Measurements from ENCODE around the gene PRDM15.

DNA sequence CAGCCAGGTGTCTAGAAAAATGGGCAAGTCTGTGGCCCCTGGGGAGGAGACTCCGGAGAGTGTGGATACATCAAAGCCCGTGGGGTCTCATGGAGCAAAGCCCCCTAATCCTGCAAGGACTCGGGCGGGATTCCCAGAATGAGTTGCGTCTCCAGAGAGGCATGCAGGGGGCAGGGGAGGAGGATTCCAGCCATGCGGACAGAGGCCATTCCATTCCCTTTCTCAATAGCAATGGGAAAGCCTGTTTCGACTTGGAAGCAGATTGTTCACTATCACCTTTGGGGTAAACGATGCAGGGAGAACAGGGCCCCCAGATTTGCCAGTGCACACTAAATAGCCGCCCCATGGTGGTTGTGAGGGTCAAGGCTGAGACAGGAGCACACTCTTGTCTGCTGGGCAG is 15.4 kb upstream of the PRDM15 start:
- TF ChIP-seq CTCF (conservative IDR thresholded peaks at IDR 0.05; ENCODE audit: low read depth in 2 of 2) (no peak), EZH2 (IDR thresholded peaks at IDR 0.05; ENCODE audit: low read depth, unreplicated experiment) (no peak), EZH2phosphoT487 (IDR thresholded peaks at IDR 0.05; ENCODE audit: unreplicated experiment) (no peak), NANOG (IDR thresholded peaks at IDR 0.05; ENCODE audit: borderline replicate concordance) (no peak), POLR2AphosphoS5 (IDR thresholded peaks at IDR 0.05; ENCODE audit: low read depth) (no peak), JUNB (IDR thresholded peaks at IDR 0.05; ENCODE audit: unreplicated experiment) (no peak), ZNF331 (CRISPR knock-in tag; IDR thresholded peaks at IDR 0.05; ENCODE audit: low read depth) (no peak), ZNF114 (CRISPR knock-in tag; IDR thresholded peaks at IDR 0.05) (no peak), STAT1 (IDR thresholded peaks at IDR 0.05; ENCODE audit: unreplicated experiment) (no peak)
- TF ChIP-seq, protein P1, sequence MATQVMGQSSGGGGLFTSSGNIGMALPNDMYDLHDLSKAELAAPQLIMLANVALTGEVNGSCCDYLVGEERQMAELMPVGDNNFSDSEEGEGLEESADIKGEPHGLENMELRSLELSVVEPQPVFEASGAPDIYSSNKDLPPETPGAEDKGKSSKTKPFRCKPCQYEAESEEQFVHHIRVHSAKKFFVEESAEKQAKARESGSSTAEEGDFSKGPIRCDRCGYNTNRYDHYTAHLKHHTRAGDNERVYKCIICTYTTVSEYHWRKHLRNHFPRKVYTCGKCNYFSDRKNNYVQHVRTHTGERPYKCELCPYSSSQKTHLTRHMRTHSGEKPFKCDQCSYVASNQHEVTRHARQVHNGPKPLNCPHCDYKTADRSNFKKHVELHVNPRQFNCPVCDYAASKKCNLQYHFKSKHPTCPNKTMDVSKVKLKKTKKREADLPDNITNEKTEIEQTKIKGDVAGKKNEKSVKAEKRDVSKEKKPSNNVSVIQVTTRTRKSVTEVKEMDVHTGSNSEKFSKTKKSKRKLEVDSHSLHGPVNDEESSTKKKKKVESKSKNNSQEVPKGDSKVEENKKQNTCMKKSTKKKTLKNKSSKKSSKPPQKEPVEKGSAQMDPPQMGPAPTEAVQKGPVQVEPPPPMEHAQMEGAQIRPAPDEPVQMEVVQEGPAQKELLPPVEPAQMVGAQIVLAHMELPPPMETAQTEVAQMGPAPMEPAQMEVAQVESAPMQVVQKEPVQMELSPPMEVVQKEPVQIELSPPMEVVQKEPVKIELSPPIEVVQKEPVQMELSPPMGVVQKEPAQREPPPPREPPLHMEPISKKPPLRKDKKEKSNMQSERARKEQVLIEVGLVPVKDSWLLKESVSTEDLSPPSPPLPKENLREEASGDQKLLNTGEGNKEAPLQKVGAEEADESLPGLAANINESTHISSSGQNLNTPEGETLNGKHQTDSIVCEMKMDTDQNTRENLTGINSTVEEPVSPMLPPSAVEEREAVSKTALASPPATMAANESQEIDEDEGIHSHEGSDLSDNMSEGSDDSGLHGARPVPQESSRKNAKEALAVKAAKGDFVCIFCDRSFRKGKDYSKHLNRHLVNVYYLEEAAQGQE (IDR thresholded peaks at IDR 0.05; ENCODE audit: unreplicated experiment): no peak
- TF ChIP-seq, protein P2, sequence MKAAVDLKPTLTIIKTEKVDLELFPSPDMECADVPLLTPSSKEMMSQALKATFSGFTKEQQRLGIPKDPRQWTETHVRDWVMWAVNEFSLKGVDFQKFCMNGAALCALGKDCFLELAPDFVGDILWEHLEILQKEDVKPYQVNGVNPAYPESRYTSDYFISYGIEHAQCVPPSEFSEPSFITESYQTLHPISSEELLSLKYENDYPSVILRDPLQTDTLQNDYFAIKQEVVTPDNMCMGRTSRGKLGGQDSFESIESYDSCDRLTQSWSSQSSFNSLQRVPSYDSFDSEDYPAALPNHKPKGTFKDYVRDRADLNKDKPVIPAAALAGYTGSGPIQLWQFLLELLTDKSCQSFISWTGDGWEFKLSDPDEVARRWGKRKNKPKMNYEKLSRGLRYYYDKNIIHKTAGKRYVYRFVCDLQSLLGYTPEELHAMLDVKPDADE (IDR thresholded peaks at IDR 0.05): no peak

Measured in GM23338 (cell line).